Measurements from ENCODE around the gene RNU1-2.
A peak's percentile ranks its signal among the peaks of the same experiment; 100 is the strongest.
"Not testable (repeated sequence)": the region's sequence is repeated elsewhere in the genome, so short reads cannot be mapped to it uniquely, and the experiment has no call there.

RNU1-2 gene

GRCh38 chr1:16888860-16889816 is 6.6 kb upstream of the RNU1-2 start:
- DNase-seq: peak in 1 of 2 experiments; percentile 30

DNA sequence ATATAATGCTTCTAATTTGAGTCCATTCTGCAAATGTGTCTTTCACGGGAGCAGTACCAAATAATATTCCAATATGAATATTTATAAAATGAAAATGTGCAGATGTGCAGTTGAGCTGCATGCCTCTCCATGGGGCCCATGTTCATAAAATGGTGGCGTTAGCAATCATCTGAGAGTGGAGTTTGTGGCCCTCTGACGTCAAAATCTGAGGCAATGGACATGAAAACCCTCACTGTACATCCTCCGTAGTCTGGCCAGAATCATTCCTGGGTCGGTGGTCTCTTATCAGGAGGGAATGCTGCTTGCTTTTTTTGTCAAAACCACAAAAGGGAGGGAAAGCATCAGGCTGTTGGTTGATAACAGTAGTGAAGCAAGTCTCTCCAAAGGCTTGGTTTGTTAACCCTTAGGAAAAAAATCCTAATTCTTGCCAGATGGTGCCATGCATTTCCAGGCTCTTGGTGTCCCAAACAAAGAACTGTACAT is 5.2 kb upstream of the RNU1-2 start:
- DNase-seq: not testable (repeated sequence)

DNA sequence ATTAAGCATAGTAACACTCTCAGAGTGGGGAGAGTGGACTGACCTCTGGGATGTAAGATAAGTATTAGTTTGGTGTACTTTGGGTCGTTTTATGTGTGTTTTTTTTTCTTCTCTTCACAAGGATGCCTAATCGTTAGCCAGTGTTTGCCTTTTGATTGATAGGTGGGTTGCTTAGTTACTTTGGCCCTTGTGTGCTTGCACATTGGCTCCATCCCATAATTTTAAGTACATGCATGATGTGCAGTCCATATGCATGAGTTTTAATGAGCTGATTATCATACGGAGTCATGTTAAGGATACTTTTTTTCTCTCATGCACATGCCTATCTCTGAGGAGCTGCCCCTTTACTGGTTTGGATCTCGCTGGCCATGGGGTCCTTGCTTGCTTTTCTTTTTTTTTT is 4.7 kb upstream of the RNU1-2 start:
- not testable (repeated sequence) for DNase-seq

GRCh38 chr1:16892978-16893525 is 2.7 kb upstream of the RNU1-2 start:
- not testable (repeated sequence) for DNase-seq

DNA sequence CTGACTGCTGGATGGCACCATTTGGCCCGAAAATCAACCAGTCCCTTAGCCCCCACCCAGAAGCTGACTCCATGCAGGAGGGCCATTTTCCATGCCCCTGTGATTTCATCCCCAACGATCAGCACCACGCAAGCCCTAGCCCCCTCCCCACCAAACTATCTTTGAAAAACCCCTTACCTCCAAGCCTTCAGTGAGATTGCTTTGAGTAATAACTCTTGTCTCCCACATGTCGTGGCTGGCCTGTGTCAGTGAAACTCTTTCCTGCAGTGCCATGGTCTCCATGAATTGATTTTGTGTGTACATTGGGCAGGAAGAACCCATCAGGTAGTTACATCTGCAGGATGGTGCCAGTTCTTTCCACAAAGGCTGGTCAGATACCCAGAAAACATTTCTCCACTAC is 2.0 kb upstream of the RNU1-2 start:
- DNase-seq: not testable (repeated sequence)

DNA sequence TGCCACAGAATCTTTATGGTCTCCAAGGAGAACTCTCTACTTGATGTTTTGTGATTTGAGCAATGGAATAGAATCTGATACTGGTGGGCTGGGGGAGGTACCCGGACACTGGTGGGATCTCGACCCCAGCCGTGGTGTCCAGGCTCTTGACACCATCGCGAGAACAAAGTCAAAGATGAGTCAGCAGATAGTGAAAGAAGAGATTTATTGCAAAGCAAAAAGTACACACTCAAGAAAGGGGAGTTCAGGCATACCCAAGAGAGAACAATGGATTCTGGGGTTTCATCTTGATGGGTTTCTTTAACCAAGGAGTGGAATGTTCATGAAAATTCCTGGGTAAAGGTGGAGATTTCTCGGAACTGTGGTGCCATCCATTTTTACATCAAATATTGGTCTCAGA is 1.4 kb upstream of the RNU1-2 start:
- DNase-seq: not testable (repeated sequence)

- not testable (repeated sequence) for DNase-seq
Measured at GRCh38 chr1:16895233-16895597, 565 bp upstream of the RNU1-2 start.

GRCh38 chr1:16896316-16897055 is 706 bp downstream of the RNU1-2 start:
- not testable (repeated sequence) for DNase-seq

DNA sequence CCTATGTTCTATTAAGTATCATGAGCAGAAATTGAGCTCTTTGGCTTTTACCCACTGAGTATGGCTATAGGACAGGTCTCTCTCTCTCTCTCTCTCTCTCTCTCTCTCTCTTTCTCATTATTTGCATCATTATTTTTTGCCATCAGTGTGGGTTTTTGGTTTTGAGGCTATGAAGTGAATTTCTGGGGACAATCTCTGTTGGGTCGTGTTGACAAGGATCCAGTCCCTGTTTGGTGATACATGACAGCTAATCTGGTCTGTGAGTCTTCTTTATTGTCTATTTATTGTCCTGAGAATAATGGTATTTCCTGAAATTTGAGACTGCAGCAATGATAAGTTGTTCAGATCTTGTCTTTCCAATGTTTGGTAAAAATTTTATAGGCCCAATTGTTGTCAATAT is 1.9 kb downstream of the RNU1-2 start:
- not testable (repeated sequence) for DNase-seq

GRCh38 chr1:16898298-16898697 is 2.5 kb downstream of the RNU1-2 start:
- DNase-seq: not testable (repeated sequence)

DNA sequence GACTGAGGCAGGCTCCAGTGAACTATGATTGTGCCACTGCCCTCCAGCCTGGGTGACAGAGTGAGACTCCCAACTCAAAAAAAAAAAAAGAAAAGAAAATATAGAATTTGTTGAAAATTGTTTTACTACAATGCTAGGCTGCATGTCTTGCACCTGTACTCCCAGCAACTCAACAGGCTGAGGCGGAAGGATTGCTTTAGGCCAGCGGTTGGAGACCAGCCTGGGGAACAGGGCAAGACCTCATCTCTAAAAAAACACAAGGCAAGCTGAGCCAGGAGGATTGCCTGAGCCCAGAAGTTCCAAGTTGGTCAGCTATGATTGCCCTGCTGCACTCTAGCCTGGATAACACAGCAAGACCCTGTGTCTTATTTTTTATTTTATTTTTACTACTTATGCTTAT is 3.2 kb downstream of the RNU1-2 start:
- DNase-seq: not testable (repeated sequence)

DNA sequence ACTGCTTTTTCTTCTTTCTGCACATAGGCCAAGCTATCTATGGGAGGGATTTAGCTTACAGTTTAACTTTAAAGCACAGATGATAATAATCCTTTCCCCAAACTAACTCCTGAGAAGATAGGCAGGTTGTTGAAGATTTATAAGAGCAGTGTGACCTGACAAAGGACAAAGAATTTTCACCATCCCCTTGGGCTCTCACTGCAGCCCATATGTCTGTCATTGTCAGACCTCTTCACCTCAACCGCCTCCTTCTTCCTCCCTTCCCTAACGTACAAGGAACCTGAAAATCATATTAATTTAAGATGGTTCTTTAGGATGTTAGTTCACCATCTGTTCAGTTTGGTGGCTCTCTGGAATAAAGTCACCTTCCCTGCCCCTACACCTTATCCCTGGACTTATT is 5.0 kb downstream of the RNU1-2 start:
- DNase-seq: no peak

DNA sequence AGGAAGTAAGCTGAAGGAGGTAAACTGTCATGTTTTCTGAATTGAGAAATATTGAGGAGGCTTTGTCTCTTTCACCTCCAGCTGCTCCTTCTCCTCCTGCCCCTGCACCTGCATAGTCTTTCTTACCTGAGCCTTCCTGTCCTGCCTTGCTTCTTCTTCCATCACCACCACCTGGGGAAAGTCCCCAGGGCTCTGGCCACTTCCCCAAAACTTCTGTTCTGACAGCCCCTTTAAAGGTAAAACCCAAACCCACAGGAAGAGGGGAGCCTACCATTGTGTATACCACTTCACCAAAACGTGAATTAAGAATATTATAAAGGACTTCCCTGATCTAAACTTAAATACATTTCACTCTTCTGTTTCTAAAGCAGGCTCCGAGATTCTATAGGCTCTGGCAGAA is 5.6 kb downstream of the RNU1-2 start:
- DNase-seq: not testable (repeated sequence)

GRCh38 chr1:16903054-16903453 is 7.3 kb downstream of the RNU1-2 start:
- DNase-seq: no peak

DNA sequence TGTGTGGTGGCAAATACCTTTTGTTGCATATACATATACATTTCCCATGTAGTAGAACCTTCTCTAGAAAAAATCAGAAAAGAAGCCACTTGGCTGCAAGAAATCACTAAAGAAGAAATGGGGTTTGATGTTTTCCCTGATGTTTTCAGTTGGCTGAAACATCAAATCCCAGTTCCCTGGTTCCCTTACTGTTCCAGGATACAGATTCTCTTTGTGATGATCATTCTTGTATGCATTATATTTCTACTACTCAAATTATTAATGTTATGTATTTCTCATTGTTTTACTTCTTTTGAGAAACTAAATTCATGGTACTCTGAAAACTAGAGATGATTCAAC is 7.6 kb downstream of the RNU1-2 start:
- no peak for DNase-seq

DNA sequence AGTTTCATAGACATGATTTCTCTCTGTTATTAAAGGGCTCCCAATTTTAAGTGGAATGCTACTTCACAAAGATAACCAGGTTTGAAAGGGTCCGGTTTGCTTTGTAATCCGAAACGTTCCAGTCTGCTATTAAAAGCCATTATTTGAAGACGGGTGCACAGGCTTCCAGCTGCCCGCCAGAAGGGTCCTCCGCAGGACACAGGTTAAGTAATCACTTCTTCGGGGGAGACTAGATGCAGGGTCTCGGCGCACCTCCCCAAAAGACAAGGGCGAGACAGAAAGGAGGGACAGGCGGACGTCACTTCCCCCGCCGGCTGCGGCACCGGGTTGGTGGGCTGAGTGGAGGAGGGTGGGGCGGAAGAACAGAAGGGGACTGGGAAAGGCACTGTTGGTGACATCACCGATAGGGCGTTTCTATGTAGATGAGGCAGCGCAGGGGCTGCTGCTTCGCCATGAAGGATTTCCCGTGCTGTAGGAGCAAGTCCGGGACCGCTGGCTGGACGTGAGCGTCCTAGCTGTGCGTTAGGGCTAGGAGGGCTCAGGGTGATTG is 8.9 kb downstream of the RNU1-2 start:
- peak; percentile 97 to 99 for DNase-seq

DNA sequence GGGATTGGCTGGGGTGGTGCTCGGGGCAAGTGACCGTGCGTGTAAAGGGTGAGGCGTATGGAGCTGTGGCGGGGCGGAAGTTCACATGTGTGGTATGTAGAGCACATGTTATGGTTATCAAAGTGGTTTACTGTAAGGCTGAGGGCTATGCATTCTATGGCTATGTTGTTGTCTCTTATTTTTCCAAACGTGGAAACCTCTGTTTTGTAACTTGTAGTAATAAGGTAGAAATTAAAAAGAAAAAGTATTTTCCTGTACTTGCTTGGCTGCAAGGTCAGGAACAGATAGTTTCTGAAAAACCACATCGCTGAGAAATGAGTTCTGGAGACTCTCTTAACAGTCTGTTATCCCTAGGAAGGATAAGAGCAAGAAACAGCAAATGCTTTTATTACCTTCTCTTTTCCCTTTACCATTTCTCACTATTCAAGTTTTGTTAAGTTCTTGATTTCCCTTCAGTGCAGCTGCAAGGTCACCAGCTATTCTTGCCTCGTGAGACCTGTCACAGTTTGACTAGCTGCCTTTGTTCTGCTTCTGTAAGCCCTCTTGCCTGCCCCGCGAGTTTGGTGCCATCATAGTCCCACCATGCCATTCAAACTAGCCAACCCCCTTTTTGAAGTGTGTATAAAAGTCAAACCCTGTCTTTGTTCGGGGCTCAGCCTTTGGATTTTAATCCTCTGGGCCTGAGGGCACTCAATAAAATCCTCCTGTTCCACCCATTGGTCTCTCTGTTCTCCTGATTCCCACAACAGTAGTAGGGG is 9.5 kb downstream of the RNU1-2 start:
- peak; percentile 65 to 82 for DNase-seq

- no peak for DNase-seq
Measured at GRCh38 chr1:16905868-16906702, 10.3 kb downstream of the RNU1-2 start.

DNA sequence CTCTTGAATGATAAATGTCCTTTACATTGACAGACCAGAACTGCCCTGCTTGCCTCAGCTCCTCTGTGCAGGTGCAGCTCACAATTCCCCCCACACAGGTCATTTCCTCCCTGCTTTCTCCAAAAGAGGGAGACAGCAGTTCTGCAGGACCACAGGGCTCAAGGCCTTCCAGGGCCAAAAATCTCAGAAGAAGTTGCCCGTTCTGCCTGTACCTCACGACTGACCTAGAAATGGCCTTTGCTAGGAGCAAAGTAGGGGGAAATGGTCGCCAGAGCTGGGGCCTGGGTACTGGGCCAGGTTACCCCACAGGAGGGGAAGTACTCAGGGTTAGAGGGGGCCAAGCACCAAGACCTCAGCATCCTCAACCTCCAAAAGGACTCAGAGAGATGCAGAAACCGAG is 11.1 kb downstream of the RNU1-2 start:
- DNase-seq: no peak

DNA sequence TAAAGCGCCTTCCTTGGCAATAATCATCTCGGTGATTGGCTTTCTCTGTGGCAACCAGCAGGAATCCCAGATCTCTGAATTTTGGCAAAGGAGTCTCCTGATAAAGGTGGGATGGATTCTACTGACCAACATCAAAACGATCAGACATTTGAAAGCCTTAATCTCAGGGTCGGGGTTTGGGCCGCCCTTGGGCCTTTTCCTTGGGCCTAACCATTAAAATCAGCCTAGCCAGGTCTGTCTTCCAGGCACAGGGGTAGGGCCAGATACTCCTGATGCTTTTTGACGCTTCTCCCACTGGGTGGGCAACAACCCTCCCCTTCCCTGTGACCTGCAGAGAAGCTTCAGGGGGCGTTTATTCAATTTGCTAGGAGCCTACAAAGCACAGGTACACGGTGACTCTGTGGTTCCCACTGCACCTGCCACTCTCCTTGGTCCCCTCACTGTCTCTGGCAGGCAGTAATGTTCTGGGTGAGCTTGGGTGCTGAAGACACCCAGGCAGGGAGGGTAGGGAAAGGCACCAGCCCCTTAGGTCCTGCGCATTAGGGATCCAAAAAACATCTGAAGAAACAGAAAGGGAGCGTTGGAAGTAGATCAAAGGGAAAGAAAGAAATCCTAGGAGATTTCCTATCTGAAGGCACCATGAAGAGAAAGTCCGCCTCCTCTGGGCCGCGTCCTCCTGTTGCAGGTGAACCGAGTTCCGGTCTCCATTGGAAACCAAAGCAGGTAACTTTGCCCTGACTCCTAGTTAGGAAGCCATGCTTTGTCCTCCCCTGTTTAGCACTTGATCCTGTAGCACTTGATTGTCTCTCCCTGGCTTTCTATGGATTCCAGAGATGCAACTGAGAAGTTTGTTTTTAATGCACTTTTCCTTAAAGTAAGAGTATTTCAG is 12.3 kb downstream of the RNU1-2 start:
- DNase-seq: no peak
